Neural crest cell (in vitro differentiated cells): Measurements from ENCODE around the gene GINS2. TPM values are rescaled to one million over a fixed set of nuclear protein-coding genes. Genes with fewer than 3 reads are reported as not detected.
A peak's percentile ranks its signal among the peaks of the same experiment; 100 is the strongest.

Experiments used
- DNase-seq: peaks from one replicate; pipeline ENCODE4 v3.0.0; 2021; ENCODE audit warnings: low read depth, mixed read lengths, low spot score
- H3K27ac Mint-ChIP-seq: one replicate; pipeline ENCODE4 v1.8.0; 2021; ENCODE audit warnings: mild to moderate bottlenecking, mixed read lengths; ENCODE audit not compliant: unreplicated experiment
- H3K27me3 Mint-ChIP-seq: 2 replicates; pipeline ENCODE4 v1.8.0; 2021; ENCODE audit warnings: low read depth, mild to moderate bottlenecking, mixed read lengths
- H3K36me3 Mint-ChIP-seq: 2 replicates; pipeline ENCODE4 v1.8.0; 2021; ENCODE audit warnings: low read depth, mild to moderate bottlenecking, mixed read lengths
- H3K4me1 Mint-ChIP-seq: 2 replicates; pipeline ENCODE4 v1.8.0; 2021; ENCODE audit warnings: mixed read lengths
- H3K4me3 Mint-ChIP-seq: one replicate; pipeline ENCODE4 v1.8.0; 2021; ENCODE audit warnings: mild to moderate bottlenecking, mixed read lengths
- H3K9me3 Mint-ChIP-seq: 2 replicates; pipeline ENCODE4 v1.8.0; 2021; ENCODE audit warnings: mixed read lengths
- total RNA-seq: library from RNA; stranded (reverse); gene quantifications from 2 replicates; pipeline ENCODE4 v1.2.1, GENCODE V29; 2021
- TF ChIP-seq, protein P1 (sequence below): fragments of 200-600 bp; sonication (generic); conservative IDR thresholded peaks from 2 replicates; pipeline ENCODE4 v1.5.0; 2021; ENCODE audit warnings: antibody characterized with exemption, mild to moderate bottlenecking

Gene GINS2
- total RNA-seq, 1 donor from 2014 or later: 82.2 TPM

GRCh38 chr16:85628645-85629044, 60.1 kb downstream of the GINS2 start:
- no peak for DNase-seq
- H3K9me3 Mint-ChIP-seq: peaks cover 3% of the 10 kb centered on the region
- H3K27me3 Mint-ChIP-seq: peaks cover 11% of the 10 kb centered on the region
- TF ChIP-seq, protein P1, sequence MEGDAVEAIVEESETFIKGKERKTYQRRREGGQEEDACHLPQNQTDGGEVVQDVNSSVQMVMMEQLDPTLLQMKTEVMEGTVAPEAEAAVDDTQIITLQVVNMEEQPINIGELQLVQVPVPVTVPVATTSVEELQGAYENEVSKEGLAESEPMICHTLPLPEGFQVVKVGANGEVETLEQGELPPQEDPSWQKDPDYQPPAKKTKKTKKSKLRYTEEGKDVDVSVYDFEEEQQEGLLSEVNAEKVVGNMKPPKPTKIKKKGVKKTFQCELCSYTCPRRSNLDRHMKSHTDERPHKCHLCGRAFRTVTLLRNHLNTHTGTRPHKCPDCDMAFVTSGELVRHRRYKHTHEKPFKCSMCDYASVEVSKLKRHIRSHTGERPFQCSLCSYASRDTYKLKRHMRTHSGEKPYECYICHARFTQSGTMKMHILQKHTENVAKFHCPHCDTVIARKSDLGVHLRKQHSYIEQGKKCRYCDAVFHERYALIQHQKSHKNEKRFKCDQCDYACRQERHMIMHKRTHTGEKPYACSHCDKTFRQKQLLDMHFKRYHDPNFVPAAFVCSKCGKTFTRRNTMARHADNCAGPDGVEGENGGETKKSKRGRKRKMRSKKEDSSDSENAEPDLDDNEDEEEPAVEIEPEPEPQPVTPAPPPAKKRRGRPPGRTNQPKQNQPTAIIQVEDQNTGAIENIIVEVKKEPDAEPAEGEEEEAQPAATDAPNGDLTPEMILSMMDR: no peak
- H3K27ac Mint-ChIP-seq: peak overlapping the region; percentile 31
- peak overlapping the region; percentile 66 for H3K4me3 Mint-ChIP-seq
- H3K36me3 Mint-ChIP-seq: peaks cover 5% of the 10 kb centered on the region
- peaks cover 24% of the 10 kb centered on the region for H3K4me1 Mint-ChIP-seq

- TF ChIP-seq, protein P1: no peak
- Mint-ChIP-seq H3K9me3 (peaks cover 3% of the 10 kb centered on the region), H3K4me1 (peaks cover 24% of the 10 kb centered on the region), H3K4me3 (no peak overlapping the region), H3K27me3 (peaks cover 14% of the 10 kb centered on the region), H3K36me3 (peaks cover 5% of the 10 kb centered on the region), H3K27ac (no peak overlapping the region)
- no peak for DNase-seq
These were observed 60.5 kb downstream of the GINS2 start for GRCh38 chr16:85628265-85628556.

- Mint-ChIP-seq H3K36me3 (peaks cover 5% of the 10 kb centered on the region), H3K27me3 (peaks cover 19% of the 10 kb centered on the region), H3K27ac (no peak overlapping the region), H3K9me3 (peaks cover 3% of the 10 kb centered on the region), H3K4me1 (peaks cover 24% of the 10 kb centered on the region), H3K4me3 (no peak overlapping the region)
- TF ChIP-seq, protein P1: no peak
- DNase-seq: no peak
These were observed 61.1 kb downstream of the GINS2 start for GRCh38 chr16:85627526-85628264.

- peaks cover 24% of the 10 kb centered on the region for H3K4me1 Mint-ChIP-seq
- H3K4me3 Mint-ChIP-seq: no peak overlapping the region
- peaks cover 3% of the 10 kb centered on the region for H3K9me3 Mint-ChIP-seq
- no peak for DNase-seq
- TF ChIP-seq, protein P1: no peak
- peaks cover 5% of the 10 kb centered on the region for H3K36me3 Mint-ChIP-seq
- peaks cover 24% of the 10 kb centered on the region for H3K27me3 Mint-ChIP-seq
- H3K27ac Mint-ChIP-seq: no peak overlapping the region
These were observed 61.7 kb downstream of the GINS2 start for GRCh38 chr16:85627089-85627488.

Other genes starting within 250 kb of the GINS2 start
- 26.7 and 27.3 TPM in 2 replicates for gene GSE1, start 75.6 kb downstream of the GINS2 start, total RNA-seq
- 1.2 TPM in 2 replicates for gene C16orf74, start 62.1 kb upstream of the GINS2 start, total RNA-seq
- 44.1 and 48.3 TPM in 2 replicates for gene EMC8, start 110.6 kb upstream of the GINS2 start, total RNA-seq
- 426 and 434 TPM in 2 replicates for gene COX4I1, start 110.7 kb upstream of the GINS2 start, total RNA-seq
- gene IRF8, start 210.2 kb upstream of the GINS2 start, total RNA-seq: 0.19 and 0.25 TPM in 2 replicates